SHP77 (cell line): ENCODE data around the gene ANKMY1.

Source experiments
- DNase-seq, 2 experiments: peaks; one replicate each; lab custom pipeline; 2025; lab: John Stamatoyannopoulos, UW

The ANKMY1 gene

DNA sequence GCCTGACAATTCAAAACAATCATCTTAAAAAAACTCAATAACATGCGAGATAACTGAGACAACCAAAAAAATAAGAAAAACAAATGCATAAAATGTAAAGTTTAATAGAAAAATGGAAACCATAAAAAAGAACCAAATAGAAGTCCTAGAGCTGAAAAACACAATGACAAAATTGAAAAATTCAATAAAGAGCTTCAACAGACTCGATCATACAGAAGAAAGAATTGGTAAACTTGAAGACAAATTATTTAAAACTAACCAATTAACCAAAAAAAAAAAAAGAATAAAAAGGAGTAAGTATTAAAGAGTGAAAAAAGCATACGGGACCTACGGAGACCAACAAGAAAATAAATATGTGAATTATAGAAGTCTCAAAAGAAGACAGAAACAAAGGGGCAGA lies 84.6 kb downstream of the ANKMY1 start:
- no peak for DNase-seq

DNA sequence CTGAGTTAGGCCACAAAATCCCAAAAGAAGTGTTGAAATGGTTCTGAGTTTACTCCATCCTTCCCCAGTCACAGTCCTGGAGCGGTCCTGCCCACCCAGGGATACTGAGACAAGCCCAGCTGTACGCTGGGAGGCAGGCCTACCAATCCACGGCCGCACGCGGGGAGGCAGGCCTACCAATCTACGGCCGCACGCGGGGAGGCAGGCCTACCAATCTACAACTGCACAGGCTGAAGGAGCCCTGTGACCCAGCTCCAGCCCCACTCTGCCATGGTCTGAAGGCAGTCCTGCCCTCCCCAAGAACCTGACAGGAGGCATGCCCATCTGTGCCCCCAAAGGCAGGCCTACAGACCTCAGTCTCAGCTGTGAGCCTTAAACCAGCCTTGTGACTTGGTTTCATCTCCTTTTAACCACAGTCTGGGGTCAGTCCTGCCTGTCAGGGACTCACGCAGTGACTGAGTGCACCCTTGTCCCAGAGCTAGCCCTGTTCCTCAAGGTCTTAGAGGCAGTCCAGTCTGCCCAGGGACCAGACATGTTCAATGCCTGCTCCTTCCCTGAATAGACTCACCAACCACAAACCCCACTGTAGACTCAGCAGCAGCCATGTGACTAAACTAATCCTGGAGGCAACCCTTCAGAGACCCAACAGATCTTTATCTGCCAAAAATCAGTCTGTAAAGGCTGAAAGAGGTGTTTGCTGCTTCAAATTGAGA lies 85.6 kb downstream of the ANKMY1 start:
- DNase-seq = no peak

DNA sequence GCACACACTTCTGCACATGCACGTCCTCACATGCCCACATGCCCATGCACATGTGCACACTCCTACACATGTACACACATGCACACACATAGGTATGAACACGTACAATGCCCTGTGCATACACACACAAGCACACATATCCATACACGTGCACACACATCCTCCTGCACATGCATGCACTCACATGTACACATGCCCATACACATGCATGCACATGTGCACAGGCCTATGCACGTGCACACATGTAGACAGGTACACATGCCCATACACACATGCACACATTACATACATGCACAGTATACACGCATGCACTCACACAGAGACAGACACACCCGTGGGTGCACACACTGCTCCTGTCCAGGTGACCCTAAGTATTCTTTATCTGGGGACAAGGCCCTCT lies 88.0 kb downstream of the ANKMY1 start:
- DNase-seq = no peak

DNA sequence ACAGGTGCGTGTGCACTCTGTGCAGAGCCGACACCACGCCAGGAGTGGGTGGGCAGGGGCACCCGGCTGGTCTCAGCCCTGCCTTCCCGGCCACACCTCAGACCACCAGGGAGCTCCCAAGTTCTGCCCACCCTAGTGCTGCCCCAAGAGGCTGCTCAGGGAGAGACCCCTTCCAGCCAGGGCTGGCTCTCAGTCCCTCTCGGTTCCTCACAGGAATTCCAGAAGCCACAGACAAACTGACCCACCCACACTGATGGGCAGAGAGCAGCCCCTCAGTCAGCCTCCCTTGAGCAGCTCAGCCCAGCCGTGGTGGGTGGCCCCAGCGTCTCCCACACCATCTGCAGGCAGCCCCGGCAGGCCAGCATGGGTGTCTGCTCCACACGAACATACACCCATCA lies 88.5 kb downstream of the ANKMY1 start:
- DNase-seq = no peak

DNA sequence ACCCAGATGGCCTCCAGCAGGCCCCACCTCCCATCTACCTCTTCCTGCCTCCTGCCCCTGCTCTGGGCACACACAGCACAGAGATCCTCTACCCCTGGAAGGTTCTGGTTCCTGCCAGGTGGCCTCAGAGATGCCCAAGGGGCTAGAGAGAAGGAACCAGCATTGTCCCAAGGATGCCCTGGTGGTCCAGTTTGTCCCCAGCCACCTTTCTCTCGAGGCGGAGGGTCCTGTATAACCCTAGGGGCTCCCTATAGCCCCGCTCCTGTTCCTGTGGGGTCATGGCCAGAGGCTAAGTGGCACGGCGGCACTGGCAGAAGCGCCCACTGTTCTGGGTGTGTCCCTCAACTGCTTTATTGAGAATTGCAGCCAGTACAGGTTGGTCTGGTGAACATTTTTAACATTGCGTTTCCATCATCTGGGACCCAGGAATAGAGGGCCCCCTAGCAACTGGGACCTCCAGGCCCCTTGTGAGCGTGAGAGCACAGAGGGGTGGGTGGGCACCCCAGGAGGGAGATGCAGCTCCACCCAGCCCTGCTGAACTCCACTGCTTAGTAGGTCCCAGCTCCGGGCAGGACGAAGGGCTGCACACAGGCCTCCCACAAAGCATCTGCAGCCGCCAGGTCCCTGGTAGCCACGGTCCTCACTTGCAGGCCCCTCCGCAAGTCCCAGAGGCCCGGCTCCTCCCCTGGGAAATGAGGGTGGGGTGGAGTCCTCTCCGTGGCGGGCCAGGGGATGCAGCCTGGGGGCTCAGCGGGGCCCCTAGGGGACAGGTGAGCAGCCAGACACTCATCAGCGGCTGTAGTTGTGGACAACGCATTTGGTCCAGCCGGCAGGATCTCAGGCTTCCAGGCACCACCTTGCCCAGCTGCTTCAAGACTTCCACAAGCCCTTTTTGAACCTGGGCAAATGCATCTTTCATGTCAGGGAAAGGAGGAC lies 89.2 kb downstream of the ANKMY1 start:
- DNase-seq = no peak

DNA sequence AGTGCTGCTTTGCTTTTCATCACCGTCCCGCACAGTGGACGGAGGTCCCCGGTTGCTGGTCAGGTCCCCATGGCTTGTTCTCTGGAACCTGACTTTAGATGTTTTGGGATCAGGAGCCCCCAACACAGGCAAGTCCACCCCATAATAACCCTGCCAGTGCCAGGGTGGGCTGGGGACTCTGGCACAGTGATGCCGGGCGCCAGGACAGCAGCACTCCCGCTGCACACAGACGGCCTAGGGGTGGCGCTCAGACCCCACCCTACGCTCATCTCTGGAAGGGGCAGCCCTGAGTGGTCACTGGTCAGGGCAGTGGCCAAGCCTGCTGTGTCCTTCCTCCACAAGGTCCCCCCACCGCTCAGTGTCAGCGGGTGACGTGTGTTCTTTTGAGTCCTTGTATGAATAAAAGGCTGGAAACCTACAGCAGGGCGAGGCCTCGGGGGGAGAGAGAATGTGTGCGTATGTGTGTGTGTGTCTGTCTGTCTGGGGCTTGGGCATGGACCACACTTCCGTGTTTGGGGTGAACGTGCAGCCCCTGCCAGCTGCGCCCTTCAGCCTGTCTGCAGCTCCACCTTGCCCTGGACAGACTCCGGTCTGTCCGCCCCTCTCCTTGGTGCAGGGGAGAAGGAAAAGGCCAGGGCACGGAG lies 90.0 kb downstream of the ANKMY1 start:
- no peak for DNase-seq

DNA sequence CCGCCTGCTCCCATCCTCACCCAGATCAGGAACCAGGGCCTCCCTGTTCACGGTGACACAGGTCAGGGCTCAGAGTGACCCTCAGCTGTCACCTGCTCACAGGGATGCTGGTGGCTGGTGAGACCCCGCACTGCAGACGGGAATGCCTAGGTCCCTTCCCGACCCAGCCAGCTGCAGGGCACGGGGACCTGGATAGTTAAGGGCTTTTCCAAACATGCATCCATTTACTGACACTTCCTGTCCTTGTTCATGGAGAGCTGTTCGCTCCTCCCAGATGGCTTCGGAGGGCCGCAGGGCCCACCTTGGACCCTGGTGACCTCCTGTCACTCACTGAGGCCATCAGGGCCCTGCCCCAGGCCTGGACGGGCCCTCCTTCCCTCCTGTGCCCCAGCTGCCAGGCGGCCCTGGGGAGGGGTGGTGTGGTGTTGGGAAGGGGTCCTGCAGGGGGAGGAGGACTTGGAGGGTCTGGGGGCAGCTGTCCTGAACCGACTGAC lies 90.6 kb downstream of the ANKMY1 start:
- DNase-seq = no peak

DNA sequence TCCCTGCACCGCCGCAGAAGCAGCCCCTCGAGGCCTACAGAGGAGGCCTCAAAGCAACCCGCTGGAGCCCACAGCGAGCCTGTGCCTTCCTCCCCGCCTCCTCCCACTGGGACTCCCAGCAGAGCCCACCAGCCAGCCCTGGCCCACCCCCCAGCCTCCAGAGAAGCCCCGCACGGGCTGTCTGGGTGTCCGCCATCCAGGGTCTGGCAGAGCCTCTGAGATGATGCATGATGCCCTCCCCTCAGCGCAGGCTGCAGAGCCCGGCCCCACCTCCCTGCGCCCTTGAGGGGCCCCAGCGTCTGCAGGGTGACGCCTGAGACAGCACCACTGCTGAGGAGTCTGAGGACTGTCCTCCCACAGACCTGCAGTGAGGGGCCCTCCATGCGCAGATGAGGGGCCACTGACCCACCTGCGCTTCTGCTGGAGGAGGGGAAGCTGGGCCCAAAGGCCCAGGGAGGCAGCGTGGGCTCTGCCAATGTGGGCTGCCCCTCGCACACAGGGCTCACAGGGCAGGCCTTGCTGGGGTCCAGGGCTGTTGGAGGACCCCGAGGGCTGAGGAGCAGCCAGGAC lies 91.1 kb downstream of the ANKMY1 start:
- no peak for DNase-seq

DNA sequence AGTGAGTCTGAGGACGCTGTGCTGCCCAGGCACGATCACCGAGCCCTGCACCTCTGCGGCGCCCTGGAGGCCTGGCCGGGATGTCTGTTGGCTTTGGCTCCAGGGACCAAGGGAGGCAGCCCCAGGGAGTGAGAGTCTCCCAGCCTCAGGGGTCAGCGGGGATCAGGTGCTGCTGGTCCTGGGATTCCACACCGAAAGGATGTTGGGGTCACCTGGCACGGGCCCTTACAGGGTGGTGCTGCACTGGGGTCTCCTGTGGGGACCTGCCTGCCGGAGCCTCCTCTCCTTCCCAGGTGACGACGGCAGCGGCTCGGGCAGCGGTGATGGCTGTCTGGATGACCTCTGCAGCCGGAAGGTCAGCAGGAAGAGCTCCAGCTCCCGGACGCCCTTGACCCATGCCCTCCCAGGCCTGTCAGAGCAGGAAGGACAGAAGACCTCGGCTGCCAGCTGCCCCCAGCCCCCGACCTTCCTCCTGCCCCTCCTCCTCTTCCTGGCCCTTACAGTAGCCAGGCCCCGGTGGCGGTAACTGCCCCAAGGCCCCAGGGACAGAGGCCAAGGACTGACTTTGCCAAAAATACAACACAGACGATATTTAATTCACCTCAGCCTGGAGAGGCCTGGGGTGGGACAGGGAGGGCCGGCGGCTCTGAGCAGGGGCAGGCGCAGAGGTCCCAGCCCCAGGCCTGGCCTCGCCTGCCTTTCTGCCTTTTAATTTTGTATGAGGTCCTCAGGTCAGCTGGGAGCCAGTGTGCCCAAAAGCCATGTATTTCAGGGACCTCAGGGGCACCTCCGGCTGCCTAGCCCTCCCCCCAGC lies 91.8 kb downstream of the ANKMY1 start:
- DNase-seq = no peak

DNA sequence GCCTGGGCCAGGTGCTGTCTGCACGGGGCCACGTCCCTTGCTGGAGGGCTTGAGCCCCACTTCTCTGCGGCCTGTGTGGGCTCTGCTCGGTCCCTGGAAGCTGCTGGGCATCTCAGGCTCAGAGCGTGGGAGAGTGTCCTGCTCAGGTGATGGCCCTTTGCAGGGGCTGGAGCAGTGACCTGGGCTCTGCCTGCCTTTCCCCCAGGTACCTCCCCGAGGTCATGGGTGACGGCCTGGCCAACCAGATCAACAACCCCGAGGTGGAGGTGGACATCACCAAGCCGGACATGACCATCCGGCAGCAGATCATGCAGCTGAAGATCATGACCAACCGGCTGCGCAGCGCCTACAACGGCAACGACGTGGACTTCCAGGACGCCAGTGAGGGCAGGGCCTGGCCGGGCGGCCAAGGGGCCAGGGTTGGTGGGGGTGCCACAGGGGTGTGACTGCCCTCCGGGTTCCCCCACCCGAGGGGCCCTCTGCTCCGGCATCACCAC lies 92.5 kb downstream of the ANKMY1 start:
- no peak for DNase-seq

DNA sequence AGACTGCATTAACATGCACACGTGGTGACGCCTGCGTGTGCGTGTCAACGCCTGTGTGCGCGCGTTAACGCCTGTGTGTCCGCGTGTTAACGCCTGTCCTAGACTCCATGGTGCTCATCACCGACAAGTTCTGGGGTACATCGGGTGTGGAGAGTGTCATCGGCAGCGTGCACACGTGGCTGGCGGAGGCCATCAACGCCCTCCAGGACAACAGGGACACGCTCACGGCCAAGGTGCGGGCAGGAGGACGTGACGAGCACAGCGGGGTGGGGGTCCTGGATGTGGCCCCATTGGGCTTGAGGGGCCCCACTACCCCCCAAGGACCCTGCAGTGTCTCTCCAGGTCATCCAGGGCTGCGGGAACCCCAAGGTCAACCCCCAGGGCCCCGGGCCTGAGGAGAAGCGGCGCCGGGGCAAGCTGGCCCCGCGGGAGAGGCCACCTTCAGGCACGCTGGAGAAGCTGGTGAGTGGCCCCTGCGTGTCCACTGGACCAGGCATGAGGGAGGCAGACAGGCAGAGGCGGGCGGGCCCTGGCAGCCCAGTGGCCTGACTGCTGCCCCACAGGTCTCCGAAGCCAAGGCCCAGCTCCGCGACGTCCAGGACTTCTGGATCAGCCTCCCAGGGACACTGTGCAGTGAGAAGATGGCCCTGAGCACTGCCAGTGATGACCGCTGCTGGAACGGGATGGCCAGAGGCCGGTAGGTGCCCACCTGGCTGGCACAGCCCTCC lies 93.1 kb downstream of the ANKMY1 start:
- DNase-seq = no peak

DNA sequence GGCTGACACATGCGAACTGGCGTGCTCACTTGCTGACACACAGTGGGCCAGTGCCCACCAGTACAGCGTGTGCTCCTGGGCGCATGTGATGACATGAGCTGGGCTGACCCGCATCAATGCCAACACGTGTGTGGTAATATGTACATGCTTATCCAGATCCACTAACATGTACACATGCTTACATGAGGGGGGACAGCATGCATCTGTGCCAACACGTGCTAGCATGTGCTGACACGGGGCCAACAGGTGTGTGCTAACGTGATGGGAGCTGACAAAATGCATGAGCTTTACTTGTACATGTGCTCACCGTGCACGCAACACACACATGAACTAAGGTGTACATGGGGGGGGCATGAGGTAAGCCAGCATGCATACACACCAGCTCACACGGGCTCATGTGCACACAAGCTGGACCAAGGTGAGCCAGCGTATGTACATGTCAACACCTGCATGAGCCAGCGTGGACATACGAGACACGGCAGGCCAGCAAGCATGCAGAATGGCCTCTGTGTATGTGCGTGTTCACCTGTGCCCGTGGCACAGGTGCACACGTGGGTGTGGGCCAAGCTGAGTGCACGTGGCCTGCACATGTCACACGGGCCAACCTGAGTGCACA lies 93.8 kb downstream of the ANKMY1 start:
- no peak for DNase-seq

DNA sequence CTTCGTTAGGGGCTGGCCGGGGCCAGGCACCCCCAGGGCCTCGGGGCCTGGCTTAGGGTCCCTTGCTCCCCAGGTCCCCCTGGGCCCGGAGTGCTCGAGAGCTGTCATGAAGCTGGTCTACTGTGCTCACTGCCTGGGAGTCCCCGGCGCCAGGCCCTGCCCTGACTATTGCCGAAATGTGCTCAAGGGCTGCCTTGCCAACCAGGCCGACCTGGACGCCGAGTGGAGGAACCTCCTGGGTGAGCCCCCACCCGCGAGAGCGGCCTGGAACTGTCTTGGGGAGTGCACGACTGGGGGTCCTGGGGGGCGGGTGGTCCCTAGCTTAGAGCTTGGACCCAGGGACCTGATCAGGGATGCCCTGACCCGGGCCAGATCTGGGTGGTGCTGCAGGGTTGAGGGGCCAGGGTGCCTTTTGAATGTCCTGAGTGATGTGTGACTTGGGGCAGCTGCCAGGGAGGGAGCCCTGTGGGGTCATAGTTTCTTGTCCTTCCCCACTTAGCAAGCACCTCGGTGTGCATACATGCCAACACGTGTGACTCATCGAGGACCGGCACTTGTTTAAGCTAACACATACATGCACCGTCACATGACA lies 94.4 kb downstream of the ANKMY1 start:
- DNase-seq = no peak

DNA sequence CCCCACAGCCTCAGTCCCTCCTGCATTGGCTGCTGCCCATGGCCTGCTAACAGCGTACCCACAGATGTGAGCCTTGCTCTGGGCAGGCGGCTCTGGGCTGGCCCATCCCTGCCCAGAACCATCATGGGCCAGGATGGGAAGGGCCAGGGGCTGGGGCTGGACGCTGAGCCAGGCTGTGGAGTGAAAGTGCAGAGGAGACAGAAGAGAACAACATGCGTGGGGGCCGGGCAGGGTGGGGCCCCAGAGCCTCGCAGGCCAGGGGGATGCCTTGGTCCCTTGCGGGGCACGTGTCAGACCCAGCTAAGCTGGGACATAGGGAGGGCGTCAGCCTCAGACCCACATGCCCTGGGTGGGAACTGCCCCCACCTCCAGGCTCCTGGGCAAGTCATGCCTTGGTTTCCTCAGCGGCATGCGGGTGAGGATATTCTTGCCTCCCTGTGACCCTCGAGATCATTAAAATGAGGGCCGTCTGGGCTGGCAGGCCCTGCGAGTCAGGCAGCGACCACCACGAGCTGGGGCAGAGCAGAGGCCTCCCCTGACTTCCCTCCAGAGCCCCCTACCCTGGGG lies 95.0 kb downstream of the ANKMY1 start:
- no peak for DNase-seq

DNA sequence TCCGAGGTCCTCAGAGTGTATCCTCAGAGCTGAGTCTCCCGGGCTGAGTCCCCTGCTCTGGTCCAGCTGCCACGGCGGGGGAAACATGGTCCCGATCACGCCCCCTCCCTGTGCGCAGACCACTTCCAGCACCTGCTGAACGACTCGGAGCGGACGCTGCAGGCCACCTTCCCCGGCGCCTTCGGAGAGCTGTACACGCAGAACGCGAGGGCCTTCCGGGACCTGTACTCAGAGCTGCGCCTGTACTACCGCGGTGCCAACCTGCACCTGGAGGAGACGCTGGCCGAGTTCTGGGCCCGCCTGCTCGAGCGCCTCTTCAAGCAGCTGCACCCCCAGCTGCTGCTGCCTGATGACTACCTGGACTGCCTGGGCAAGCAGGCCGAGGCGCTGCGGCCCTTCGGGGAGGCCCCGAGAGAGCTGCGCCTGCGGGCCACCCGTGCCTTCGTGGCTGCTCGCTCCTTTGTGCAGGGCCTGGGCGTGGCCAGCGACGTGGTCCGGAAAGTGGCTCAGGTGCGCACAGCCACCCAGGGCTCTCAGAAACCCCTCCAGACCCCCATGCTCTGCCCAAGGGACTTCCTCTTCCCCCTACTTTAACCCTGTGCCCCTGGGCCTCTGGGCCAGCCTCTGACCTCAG lies 95.6 kb downstream of the ANKMY1 start:
- no peak for DNase-seq

DNA sequence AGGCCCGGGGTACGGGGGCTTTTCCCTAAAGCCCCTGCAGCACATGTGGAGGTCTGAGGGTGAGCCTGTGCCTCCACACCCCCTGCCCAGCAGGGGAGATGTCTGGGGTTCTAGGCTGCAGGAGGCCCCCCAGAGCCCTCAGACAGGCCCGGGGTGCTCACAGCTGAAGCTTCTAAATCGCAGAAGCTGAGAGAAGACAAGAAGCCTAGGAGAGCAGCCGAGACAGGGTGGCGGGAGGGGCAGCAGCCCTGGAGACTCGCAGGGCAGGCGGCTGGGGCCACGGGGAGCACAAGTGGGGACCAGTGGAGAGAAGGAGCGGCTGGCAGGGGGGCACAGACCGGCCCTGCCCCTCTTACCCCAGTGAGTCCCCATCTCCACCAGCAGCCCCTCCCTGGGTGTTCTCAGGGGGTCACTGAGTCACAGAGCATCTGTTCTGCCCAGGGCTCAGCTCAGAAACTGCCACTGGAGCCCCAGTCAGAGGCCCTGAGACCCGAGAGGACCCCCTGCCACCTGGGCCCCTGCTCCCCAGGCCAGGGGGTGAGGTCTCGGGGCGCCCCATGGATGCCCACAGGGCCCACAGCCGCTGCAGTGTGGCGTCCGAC lies 96.2 kb downstream of the ANKMY1 start:
- DNase-seq = no peak

DNA sequence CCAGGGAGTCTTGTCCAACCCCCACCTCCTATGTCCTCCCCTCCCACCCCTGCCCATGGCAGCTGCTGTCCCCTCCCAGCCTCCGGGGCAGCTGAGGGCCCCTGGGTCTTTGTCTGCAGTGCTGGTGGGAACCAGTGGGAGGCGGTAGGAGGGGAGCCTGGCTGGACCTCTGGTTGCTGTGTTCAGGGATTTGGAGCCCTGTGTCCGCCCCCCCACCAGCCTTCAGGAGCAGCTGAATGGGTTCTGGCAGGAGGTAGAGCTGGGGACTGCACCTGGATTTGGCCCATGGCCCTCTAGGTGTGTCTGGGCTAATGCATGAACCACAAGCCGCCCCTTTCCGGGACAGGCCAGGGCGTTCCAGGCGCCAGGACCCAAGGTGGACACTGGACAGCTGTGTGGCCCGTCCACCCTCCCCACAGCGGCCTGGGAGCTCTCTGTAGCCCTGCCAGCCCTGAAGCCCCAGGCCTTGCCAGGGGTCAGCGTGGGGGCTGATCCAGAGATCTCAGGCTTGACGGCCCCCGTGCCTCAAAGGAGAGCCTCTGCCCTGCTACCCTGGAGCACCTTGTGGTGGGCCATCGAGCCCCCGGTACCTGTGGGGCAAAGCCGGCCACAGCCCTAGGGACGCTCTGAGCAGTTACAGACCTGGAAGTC lies 96.9 kb downstream of the ANKMY1 start:
- DNase-seq = no peak

DNA sequence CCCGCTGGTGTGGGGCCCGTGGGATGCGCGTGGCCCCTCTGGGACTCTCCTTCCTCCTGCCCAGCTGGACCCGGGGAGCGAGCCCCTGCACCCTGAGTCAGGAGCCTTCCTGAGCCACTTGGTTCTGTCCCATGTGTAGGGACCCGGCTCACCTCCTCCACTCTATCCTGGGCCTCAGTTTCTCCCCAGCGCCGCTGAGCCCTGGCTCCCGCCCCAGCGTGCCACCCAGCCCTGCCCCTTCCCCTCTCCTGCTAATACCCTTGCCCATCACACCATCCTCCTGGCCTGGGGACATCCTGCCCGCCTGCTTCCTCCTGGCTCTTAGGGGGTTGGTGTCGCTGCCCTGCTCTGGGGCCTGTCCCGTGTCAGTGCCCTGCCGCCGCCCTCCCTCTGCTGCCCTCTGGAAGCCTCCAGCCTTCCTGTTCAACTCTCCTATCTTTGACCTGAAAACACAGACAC lies 97.5 kb downstream of the ANKMY1 start:
- no peak for DNase-seq
